Measurements from ENCODE around the gene IL15RA.
"Not testable (repeated sequence)": the region's sequence is repeated elsewhere in the genome, so short reads cannot be mapped to it uniquely, and the experiment has no call there.

Gene IL15RA

GRCh38 chr10:5964736-5965135 lies 12.6 kb downstream of the IL15RA start:
- peaks cover 9% of the 10 kb centered on the region for H3K4me1 ChIP-seq (ENCODE audit: control insufficient read depth, insufficient read depth, low read depth, low read length)
- H3K23ac ChIP-seq (ENCODE audit: low read length in 2 of 2): no peak overlapping the region
- H4K91ac ChIP-seq (ENCODE audit: low read length): no peak overlapping the region
- no peak overlapping the region for H3K4me3 ChIP-seq (ENCODE audit: insufficient read depth in 1 of 2, low read depth in 1 of 2, low read length in 2 of 2)
- no peak overlapping the region for H3K9ac ChIP-seq (ENCODE audit: low read length)
- DNase-seq: no peak
- H3K18ac ChIP-seq (ENCODE audit: low read depth in 1 of 2, low read length in 2 of 2): no peak overlapping the region
- no peak overlapping the region for H2BK15ac ChIP-seq (ENCODE audit: low read depth, poor library complexity, severe bottlenecking)
- H2BK12ac ChIP-seq (ENCODE audit: low read length in 2 of 2): no peak overlapping the region
- no peak overlapping the region for H3K27ac ChIP-seq (ENCODE audit: low read length, poor library complexity, severe bottlenecking)
- 90% methylated on average over 13 of the region's 13 CpGs for WGBS
- H3K4me2 ChIP-seq (ENCODE audit: low read length, poor library complexity, severe bottlenecking): no peak overlapping the region
- H3K14ac ChIP-seq (ENCODE audit: low read length in 2 of 2): no peak overlapping the region
- no peak overlapping the region for H2AK5ac ChIP-seq (ENCODE audit: low read length, severe bottlenecking)
- no peaks in the 10 kb centered on the region for H3K9me3 ChIP-seq (ENCODE audit: control insufficient read depth, low read length)
- no peak overlapping the region for H2AFZ ChIP-seq (ENCODE audit: low read depth, low read length)
- H3K79me1 ChIP-seq (replicated peaks; ENCODE audit: low read length, poor library complexity, severe bottlenecking): no peaks in the 10 kb centered on the region
- H4K8ac ChIP-seq (ENCODE audit: low read length): no peak overlapping the region
- H3K27me3 ChIP-seq (ENCODE audit: control insufficient read depth in 1 of 2, insufficient read depth in 1 of 2, low read length in 2 of 2): no peaks in the 10 kb centered on the region
- H3K4ac ChIP-seq (ENCODE audit: low read depth in 1 of 2, low read length in 2 of 2): no peak overlapping the region
- H3K36me3 ChIP-seq (ENCODE audit: control insufficient read depth in 1 of 2, insufficient read depth in 2 of 2, low read depth in 1 of 2, low read length in 2 of 2): peaks cover 0 to under 1% of the 10 kb centered on the region in 2 experiments
- H2BK120ac ChIP-seq (ENCODE audit: low read depth, low read length): no peak overlapping the region
- H2BK5ac ChIP-seq (ENCODE audit: low read depth, low read length, poor library complexity, severe bottlenecking): no peak overlapping the region

- no peak overlapping the region for H2BK5ac ChIP-seq (ENCODE audit: low read depth, low read length, poor library complexity, severe bottlenecking)
- H3K4me3 ChIP-seq (ENCODE audit: insufficient read depth in 1 of 2, low read depth in 1 of 2, low read length in 2 of 2): no peak overlapping the region
- H3K18ac ChIP-seq (ENCODE audit: low read depth in 1 of 2, low read length in 2 of 2): no peak overlapping the region
- no peak overlapping the region for H2BK120ac ChIP-seq (ENCODE audit: low read depth, low read length)
- H3K4ac ChIP-seq (ENCODE audit: low read depth in 1 of 2, low read length in 2 of 2): no peak overlapping the region
- no peak overlapping the region for H3K4me2 ChIP-seq (ENCODE audit: low read length, poor library complexity, severe bottlenecking)
- H3K79me1 ChIP-seq (replicated peaks; ENCODE audit: low read length, poor library complexity, severe bottlenecking): no peaks in the 10 kb centered on the region
- H3K27ac ChIP-seq (ENCODE audit: low read length, poor library complexity, severe bottlenecking): no peak overlapping the region
- no peak overlapping the region for H3K9ac ChIP-seq (ENCODE audit: low read length)
- no peaks in the 10 kb centered on the region for H3K27me3 ChIP-seq (ENCODE audit: control insufficient read depth in 1 of 2, insufficient read depth in 1 of 2, low read length in 2 of 2)
- H3K4me1 ChIP-seq (ENCODE audit: control insufficient read depth, insufficient read depth, low read depth, low read length): peaks cover 10% of the 10 kb centered on the region
- H4K8ac ChIP-seq (ENCODE audit: low read length): no peak overlapping the region
- no peak for DNase-seq
- H2BK12ac ChIP-seq (ENCODE audit: low read length in 2 of 2): no peak overlapping the region
- H3K9me3 ChIP-seq (ENCODE audit: control insufficient read depth, low read length): no peaks in the 10 kb centered on the region
- H3K23ac ChIP-seq (ENCODE audit: low read length in 2 of 2): no peak overlapping the region
- H3K14ac ChIP-seq (ENCODE audit: low read length in 2 of 2): no peak overlapping the region
- H3K36me3 ChIP-seq (ENCODE audit: control insufficient read depth in 1 of 2, insufficient read depth in 2 of 2, low read depth in 1 of 2, low read length in 2 of 2): peaks cover 0 to 3% of the 10 kb centered on the region in 2 experiments
- H2BK15ac ChIP-seq (ENCODE audit: low read depth, poor library complexity, severe bottlenecking): no peak overlapping the region
- no peak overlapping the region for H2AFZ ChIP-seq (ENCODE audit: low read depth, low read length)
- H4K91ac ChIP-seq (ENCODE audit: low read length): no peak overlapping the region
- WGBS: 96% methylated on average over 10 of the region's 10 CpGs
- H2AK5ac ChIP-seq (ENCODE audit: low read length, severe bottlenecking): no peak overlapping the region
Observed at GRCh38 chr10:5963591-5963990, 13.8 kb downstream of the IL15RA start.

- Histone ChIP-seq H3K36me3 (ENCODE audit: control insufficient read depth in 1 of 2, insufficient read depth in 2 of 2, low read depth in 1 of 2, low read length in 2 of 2) (peaks cover 0 to 3% of the 10 kb centered on the region in 2 experiments), H3K27ac (ENCODE audit: low read length, poor library complexity, severe bottlenecking) (no peak overlapping the region), H2BK12ac (ENCODE audit: low read length in 2 of 2) (no peak overlapping the region), H3K27me3 (ENCODE audit: control insufficient read depth in 1 of 2, insufficient read depth in 1 of 2, low read length in 2 of 2) (no peaks in the 10 kb centered on the region), H2BK5ac (ENCODE audit: low read depth, low read length, poor library complexity, severe bottlenecking) (no peak overlapping the region), H3K79me1 (replicated peaks; ENCODE audit: low read length, poor library complexity, severe bottlenecking) (no peaks in the 10 kb centered on the region), H3K9ac (ENCODE audit: low read length) (no peak overlapping the region), H2AK5ac (ENCODE audit: low read length, severe bottlenecking) (no peak overlapping the region), H3K9me3 (ENCODE audit: control insufficient read depth, low read length) (no peaks in the 10 kb centered on the region), H2AFZ (ENCODE audit: low read depth, low read length) (no peak overlapping the region), H2BK120ac (ENCODE audit: low read depth, low read length) (no peak overlapping the region), H3K18ac (ENCODE audit: low read depth in 1 of 2, low read length in 2 of 2) (no peak overlapping the region), H2BK15ac (ENCODE audit: low read depth, poor library complexity, severe bottlenecking) (no peak overlapping the region), H3K14ac (ENCODE audit: low read length in 2 of 2) (no peak overlapping the region), H4K8ac (ENCODE audit: low read length) (no peak overlapping the region), H3K4me1 (ENCODE audit: control insufficient read depth, insufficient read depth, low read depth, low read length) (peaks cover 10% of the 10 kb centered on the region), H3K4ac (ENCODE audit: low read depth in 1 of 2, low read length in 2 of 2) (no peak overlapping the region), H4K91ac (ENCODE audit: low read length) (no peak overlapping the region), H3K23ac (ENCODE audit: low read length in 2 of 2) (no peak overlapping the region), H3K4me2 (ENCODE audit: low read length, poor library complexity, severe bottlenecking) (no peak overlapping the region), H3K4me3 (ENCODE audit: insufficient read depth in 1 of 2, low read depth in 1 of 2, low read length in 2 of 2) (no peak overlapping the region)
- DNase-seq: no peak
- WGBS: 84% methylated on average over 7 of the region's 7 CpGs
Observed at GRCh38 chr10:5963071-5963470, 14.3 kb downstream of the IL15RA start.

- H4K91ac ChIP-seq (ENCODE audit: low read length); H4K8ac ChIP-seq (ENCODE audit: low read length); H3K79me1 ChIP-seq (replicated peaks; ENCODE audit: low read length, poor library complexity, severe bottlenecking); H2BK120ac ChIP-seq (ENCODE audit: low read depth, low read length); H2AFZ ChIP-seq (ENCODE audit: low read depth, low read length); H3K9ac ChIP-seq (ENCODE audit: low read length); H3K4me2 ChIP-seq (ENCODE audit: low read length, poor library complexity, severe bottlenecking); H3K4ac ChIP-seq (ENCODE audit: low read depth in 1 of 2, low read length in 2 of 2); H2BK12ac ChIP-seq (ENCODE audit: low read length in 2 of 2); H3K23ac ChIP-seq (ENCODE audit: low read length in 2 of 2); H3K27ac ChIP-seq (ENCODE audit: low read length, poor library complexity, severe bottlenecking); H3K18ac ChIP-seq (ENCODE audit: low read depth in 1 of 2, low read length in 2 of 2); H2AK5ac ChIP-seq (ENCODE audit: low read length, severe bottlenecking); H3K27me3 ChIP-seq (ENCODE audit: control insufficient read depth in 1 of 2, insufficient read depth in 1 of 2, low read length in 2 of 2); H2BK15ac ChIP-seq (ENCODE audit: low read depth, poor library complexity, severe bottlenecking); H3K36me3 ChIP-seq (ENCODE audit: control insufficient read depth in 1 of 2, insufficient read depth in 2 of 2, low read depth in 1 of 2, low read length in 2 of 2); H2BK5ac ChIP-seq (ENCODE audit: low read depth, low read length, poor library complexity, severe bottlenecking); H3K9me3 ChIP-seq (ENCODE audit: control insufficient read depth, low read length); DNase-seq; H3K4me3 ChIP-seq (ENCODE audit: insufficient read depth in 1 of 2, low read depth in 1 of 2, low read length in 2 of 2); H3K14ac ChIP-seq (ENCODE audit: low read length in 2 of 2): not testable (repeated sequence)
- WGBS: 94% methylated on average over 8 of the region's 10 CpGs
- H3K4me1 ChIP-seq (ENCODE audit: control insufficient read depth, insufficient read depth, low read depth, low read length): peaks cover 10% of the 10 kb centered on the region
Observed at GRCh38 chr10:5962358-5962940, 14.9 kb downstream of the IL15RA start.

Data from mesenchymal stem cell (in vitro differentiated cells and primary cell).